Stimulated activated CD8-positive, alpha-beta memory T cell treated with anti-CD3 and anti-CD28 coated beads, Interleukin-7, amount 100 ng/mL, for 48 hours (primary cell): Measurements from ENCODE around the gene ILDR1.
"Not testable (repeated sequence)": the region's sequence is repeated elsewhere in the genome, so short reads cannot be mapped to it uniquely, and the experiment has no call there.

Experiments
- DNase-seq, 2 donors: peaks; one replicate each; pipeline ENCODE4 v3.0.0-alpha.2; 2020; ENCODE audit warnings: low read depth in 1 of 2; ENCODE audit errors: extremely low read depth in 1 of 2

The ILDR1 gene

GRCh38 chr3:121956363-121956762 lies 65.7 kb downstream of the ILDR1 start:
- DNase-seq: no peak

DNA sequence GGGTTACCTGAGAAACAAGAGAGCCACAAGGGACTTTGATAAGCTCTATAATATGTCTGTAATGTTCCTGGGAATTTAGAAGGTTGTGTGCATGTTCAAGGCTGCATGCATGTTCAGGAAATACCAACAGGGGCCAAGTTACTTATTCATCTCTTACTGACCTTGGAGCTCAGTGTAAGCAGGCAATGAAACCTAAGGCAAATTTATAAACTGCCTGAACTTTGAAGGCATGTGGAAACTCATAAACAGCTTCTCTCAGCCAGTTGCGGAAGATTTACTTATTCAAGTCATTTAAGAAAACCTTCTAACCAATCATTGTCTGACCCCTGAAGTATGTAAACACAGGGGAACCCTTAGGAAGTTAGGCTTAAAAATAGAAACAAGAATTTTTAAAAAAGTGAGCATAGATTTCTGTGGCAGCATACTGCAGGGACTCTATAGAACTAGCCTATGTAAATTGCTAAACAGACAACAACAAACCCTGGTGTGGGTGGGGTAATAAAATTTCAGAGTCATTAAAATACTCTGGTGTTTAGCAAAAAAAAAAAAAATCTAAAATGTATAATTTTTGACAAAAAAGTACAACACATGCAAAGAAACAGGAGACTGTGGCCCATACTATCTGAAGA lies 70.6 kb downstream of the ILDR1 start:
- no peak for DNase-seq

GRCh38 chr3:121948641-121949040 lies 73.4 kb downstream of the ILDR1 start:
- no peak for DNase-seq

- DNase-seq: no peak
Observed at GRCh38 chr3:121943431-121943830, 78.6 kb downstream of the ILDR1 start.

- DNase-seq: no peak
Observed at GRCh38 chr3:121942116-121942786, 79.8 kb downstream of the ILDR1 start.

GRCh38 chr3:121941592-121941991 lies 80.5 kb downstream of the ILDR1 start:
- no peak for DNase-seq

DNA sequence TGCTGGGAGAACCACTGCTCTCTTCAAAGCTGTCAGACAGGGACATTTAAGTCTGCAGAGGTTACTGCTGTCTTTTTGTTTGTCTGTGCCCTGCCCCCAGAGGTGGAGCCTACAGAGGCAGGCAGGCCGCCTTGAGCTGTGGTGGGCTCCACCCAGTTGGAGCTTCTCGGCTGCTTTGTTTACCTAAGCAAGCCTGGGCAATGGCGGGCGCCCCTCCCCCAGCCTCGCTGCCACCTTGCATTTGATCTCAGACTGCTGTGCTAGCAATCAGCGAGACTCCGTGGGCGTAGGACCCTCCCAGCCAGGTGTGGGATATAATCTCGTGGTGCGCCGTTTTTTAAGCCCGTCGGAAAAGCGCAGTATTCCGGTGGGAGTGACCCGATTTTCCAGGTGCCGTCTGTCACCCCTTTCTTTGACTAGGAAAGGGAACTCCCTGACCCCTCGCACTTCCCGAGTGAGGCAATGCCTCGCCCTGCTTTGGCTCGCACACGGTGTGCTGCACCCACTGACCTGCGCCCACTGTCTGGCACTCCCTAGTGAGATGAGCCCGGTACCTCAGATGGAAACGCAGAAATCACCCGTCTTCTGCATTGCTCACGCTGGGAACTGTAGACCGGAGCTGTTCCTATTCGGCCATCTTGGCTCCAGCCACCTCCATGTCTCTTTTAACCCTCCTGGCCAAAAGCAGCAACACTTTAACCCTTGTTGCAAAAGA lies 83.7 kb downstream of the ILDR1 start:
- not testable (repeated sequence) for DNase-seq
